Activated CD8-positive, alpha-beta memory T cell treated with anti-CD3 and anti-CD28 coated beads, Interleukin-2, amount 50 U/mL, for 48 hours (primary cell): Measurements from ENCODE around the gene FKBP11.
"Not testable (repeated sequence)": the region's sequence is repeated elsewhere in the genome, so short reads cannot be mapped to it uniquely, and the experiment has no call there.

Experiments
- DNase-seq: peaks from one replicate; pipeline ENCODE4 v3.0.0-alpha.2; 2020

The FKBP11 gene

DNA sequence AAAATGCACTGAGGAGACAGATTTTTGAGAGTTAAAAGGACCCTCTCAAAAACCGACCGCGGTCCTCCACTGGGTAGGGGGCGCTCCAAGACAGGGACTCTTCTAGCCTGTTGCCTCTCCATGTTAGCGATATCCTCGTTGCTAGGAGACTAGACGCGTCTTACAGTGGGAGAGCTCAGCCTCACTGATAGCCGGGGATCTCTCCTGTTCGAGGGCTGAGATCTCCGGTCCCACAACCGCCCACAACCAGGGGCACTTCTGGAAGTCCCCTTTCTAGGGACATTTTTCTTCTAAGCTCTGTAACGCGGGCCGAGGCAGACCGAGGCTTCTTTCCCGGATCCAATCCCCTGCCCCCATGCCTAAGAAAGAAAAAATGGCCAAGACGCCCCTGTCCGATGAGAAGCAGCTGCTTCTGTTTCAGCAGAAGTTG is 21.3 kb downstream of the FKBP11 start:
- peak; percentile 87 for DNase-seq

DNA sequence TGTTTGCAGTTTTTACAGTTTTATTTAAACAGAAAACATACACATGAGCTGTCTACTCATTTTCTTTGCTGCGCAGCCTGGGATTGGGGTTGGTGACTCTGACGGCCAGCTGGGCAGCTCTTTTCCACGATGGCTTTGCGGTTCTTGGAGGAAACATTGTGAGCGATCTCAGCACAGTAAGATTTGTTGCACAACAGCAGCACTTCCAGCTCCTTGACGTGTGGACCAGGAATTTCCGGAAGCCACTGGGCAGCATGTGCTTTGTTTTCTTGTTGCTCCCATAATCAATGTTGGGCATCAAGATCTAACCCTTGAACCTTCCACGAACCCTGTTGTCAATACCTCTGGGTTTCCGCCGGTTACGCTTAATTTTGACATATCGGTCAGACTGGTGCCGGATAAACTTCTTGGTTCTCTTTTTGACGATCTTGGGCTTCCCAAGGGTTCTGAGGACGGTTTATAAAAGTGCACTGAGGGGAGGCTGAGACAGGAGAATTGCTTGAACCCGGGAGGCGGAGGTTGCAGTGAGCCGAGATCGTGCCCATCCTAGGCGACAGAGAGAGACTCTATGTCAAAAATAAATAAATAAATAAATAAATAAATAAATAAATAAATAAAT is 21.8 kb downstream of the FKBP11 start:
- DNase-seq: no peak

DNA sequence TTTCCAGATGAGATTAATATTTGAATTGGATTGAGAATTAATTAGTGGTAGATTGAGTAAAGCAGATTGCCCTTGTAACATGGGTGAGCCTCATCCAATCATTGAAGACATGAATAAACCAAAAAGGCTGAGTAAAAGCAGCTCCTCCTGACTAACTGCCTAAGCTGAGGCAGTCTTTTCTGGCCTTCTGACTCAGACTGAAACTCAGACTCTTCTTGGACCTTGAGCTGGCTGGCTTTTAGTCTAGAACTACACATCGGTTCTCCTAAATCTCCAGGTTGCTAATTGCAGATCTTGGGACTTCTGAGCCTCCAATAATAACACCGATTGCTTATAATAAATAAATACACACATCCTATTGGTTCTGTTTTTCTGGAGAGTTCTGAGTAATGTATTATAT is 24.0 kb downstream of the FKBP11 start:
- DNase-seq: no peak

DNA sequence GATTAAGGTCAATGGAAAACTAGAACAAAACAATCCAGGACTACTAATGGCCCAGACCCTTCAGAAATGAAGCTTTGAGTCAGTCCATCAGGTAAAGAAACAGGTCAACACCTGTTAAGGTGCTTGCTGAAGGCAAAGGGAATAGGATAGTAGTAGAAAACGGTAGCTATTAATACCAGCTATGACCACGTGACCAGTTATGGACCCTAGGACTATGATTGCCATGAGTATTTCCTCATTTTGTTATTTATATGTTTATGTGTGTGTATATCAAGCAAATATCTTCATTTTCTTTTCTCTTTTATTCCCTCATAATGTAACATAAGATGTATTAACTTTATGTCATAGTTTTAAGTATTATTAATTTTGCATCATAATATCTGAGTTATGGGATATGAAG is 25.6 kb downstream of the FKBP11 start:
- no peak for DNase-seq

DNA sequence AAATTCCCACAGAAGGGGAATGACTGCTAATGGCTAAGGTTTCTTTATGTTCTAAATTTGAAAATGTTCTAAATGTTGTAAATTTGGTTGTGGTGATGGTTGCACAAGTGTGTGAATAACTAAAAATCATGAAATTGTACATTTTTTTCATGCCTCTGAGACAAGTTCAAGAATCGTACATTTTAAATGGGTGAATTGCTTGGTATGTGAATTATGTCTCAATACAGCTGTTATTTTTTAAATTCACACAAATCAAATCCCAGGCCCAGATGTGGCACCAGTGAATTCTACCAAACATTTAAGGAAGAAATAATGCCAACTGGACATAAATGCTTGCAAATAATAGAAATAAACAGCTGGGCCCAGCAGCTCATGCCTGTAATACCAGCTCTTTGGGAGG is 31.0 kb downstream of the FKBP11 start:
- DNase-seq: no peak

DNA sequence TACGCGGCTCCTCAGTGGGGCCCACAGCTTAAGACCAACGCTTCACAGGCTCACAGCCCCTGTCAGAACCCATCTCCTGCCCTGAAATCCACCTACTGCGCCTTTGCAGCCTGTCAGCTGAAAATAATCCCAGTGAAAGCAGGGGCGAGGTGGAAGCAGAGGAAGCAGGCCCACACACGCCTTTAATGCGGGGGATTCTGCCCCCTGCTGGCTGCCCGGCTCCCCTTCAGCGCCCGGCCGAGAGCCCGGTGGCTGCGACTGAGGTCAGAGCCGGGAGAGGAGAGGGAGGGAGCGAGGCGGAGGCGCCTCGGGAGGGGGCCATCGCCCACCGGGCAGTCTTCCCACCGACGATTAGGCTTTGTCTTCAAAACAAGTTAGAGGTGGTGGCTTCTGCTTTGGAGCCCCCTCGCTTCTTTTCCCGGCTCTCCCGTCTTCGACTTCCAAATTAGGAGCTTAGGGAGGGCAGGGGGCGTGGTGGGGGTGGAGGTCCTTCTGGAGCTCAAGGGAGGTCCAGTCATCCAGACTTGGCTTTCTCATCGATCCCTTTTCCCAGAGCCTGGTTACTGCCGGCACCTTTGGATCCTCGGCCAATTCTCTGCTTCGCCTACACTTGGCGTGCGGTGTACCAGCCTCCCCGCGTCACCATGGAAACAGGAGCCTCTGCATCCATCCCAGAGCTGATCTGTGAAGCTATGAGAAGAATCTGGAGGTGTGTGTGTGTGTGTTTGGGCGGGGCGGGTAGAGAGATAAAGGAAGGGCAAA is 34.5 kb downstream of the FKBP11 start:
- peak; percentile 92 for DNase-seq

DNA sequence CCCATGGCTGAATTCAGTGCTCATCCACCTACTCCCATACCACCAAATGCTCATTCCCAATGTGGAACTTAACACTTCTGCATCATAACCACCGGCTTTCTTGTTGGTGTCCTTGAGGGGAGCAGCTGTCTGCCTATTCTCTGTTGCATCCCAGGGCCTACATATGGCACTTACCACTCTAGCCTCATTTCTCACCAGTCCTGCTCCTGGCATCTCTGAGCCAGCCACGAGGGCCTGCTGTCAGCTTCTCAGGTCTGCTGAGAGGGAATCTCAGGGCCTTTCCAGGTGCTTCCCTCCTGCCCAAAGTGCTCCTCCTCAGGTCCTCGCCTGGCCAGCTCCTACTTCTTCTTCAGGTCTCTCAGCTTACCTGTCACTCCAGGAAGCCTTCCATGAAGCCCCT is 35.6 kb downstream of the FKBP11 start:
- DNase-seq: no peak

DNA sequence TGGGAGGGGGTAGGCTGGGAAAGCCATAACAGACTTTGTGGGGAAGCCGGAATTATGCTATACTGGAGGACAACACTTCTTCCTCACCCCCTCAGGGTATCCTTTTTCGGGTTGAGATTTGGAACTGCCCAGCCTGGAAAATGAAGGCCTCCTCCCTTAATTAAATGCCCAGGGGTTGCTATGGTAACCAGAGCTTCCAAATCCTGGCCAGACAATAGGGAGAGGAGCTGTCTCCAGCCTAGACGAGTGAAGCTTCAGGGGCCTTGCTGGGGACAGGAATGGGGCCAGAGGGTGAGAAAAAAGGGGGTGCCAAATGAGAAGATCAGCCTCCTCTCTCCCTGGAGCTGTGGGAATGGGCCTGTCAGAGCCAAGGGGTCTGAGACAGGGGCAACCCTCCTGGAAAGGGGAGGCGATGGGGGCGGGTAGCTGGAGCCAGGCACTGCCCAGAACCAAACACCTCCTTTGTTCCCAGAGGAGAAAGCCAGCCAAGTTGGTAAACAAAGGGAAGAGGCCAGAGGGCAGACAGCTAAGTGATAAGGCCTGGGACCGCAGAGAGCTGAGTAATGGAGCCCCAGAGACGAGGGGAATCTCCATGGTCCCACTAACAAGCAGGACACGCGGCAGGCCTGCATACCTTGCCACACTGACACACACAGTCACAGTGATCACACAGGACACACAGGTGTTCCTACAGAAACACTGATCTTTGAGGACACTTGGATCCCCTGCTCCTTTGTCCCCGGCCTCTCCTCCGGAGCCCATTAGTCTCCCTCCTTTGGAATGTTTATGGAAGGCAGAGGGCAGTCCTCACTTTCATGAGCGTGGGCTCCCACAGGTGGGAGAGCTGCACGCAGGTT is 41.8 kb downstream of the FKBP11 start:
- DNase-seq: no peak

DNA sequence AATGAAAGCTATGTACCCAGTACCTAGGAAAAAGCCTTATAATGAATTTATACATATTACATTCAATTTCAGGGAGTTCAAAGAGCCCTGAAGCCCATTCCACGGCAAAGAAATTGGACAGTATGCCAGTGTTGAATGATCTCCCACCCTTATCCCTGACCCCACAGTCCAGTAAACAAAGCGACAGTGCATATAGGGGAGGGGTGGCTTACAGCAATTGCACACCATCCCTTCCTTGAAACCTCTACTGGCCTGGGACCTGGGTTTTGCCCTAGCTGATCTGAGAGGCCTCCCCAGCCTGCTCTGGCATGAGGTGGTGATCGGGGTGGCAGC is 42.4 kb downstream of the FKBP11 start:
- DNase-seq: no peak

DNA sequence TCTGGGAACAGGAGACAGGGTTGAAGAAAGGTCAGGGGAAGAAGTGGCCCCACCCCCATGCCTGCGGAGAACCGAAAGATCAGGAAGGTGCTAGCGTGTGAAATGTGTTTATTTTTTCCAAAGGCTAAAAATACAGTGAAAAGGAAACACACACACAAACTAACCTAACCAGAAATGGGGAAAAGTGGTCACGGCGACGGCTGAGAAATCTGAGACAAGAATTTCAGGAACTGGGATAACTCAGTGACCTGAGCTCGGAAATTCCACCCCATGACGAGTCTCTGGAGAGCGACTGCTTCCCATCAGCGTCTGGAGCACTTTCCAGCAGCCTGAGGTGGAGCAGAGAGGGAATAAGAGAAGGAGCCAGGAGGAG is 43.0 kb downstream of the FKBP11 start:
- no peak for DNase-seq

DNA sequence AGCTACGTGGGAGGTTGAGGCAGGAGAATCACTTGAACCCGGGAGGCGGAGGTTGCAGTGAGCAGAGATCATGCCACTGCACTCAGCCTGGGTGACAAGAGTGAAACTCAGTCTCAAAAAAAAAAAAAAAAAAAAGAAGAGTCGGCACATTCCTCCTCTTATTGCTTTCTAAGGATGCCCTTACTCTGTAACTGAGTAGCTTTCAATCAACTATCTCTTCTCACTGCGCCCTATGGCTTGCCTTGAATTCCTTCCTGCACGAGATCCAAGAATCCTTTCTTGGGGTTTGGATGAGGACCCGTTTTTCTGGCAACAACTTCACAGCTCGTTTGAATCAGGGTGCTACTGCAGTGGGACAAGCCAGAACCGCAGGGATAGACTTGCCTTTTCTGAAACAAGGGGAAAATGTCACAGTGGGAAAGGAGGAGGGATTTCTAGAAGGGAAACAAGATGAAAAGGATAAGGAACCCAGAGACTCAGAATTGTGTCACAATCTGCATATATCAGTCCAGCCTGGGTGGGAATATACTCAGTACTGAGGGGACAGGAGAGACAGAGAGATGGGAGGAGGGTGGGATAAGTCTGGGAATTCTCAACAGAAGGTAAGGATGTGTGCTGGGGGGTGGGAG is 43.5 kb downstream of the FKBP11 start:
- no peak for DNase-seq

DNA sequence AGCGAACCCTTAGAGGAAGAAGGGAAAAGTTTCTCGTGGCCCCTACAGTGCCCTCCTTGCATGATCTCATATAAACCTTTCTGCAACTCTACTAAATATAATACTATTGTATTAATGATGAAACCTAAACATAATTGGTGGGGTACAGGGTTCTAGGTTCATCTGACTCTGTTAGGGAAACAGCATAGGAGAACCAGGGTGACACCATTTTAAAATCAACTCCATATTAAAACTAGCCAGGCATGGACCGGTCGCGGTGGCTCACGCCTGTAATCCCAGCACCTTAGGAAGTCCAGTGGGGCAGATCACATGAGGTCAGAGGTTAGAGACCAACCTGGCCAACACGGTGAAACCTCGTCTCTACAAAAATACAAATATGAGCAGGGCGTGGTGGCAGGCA is 44.6 kb downstream of the FKBP11 start:
- no peak for DNase-seq

DNA sequence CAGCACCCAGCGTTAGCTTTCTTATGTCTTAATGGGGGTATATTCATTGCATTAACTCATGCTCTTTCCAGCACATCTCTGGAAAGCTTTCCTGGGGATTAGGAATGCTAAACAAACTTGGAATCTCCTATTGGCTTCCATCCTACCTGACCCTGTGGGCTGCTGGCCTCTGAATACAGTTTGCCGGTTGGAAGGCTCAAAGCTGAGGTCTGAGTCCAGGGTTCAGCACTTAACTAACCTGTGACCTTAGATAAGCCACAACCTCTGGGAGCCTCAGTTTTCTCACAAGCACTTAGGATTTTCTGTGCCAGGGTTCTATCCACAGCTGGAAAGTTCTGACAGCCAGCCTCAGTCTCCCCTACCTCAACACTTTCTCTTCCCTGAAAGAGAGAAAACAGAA is 46.7 kb downstream of the FKBP11 start:
- no peak for DNase-seq

DNA sequence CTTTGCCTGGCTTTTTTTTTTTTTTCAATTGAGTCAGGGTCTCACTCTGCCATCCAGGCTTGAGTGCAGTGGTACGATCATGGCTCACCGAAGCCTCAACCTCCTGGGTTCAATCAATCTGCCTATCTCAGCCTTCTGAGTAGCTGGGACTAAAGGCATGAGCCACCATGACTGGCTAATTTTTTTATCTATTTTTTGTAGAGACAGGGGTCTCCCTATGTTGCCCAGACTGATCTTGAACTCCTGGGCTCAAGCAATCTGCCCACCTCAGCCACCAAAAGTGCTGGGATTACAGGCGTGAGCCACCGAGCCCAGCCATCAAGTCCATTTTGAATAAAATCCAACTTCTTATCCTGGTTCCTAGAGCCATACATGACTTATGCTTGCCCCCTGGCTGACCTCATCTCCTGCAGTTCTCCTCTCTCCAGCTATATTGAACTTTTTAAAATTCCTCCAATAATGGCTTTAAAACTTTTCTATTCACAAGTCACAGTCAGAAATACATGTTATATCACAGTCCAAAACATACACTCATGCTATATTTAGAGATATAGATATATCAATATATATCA is 49.3 kb downstream of the FKBP11 start:
- DNase-seq: no peak

DNA sequence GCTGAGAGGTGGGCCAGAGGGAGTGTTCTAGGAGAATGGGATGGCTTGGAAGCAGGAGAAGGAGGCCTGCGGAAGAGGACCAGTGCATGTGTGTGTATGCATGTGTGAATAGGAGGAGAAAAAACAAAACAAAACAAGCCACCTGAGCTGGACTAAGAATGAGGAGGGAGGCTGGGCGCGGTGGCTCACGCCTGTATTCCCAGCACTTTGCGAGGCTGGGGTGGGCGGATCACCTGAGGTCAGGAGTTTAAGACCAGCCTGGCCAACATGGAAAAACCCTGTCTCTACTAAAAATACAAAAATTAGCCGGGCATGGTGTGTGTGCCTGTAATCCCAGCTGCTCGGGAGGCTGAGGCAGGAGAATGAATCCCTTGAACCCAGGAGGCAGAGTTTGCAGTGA is 51.8 kb downstream of the FKBP11 start:
- not testable (repeated sequence) for DNase-seq

DNA sequence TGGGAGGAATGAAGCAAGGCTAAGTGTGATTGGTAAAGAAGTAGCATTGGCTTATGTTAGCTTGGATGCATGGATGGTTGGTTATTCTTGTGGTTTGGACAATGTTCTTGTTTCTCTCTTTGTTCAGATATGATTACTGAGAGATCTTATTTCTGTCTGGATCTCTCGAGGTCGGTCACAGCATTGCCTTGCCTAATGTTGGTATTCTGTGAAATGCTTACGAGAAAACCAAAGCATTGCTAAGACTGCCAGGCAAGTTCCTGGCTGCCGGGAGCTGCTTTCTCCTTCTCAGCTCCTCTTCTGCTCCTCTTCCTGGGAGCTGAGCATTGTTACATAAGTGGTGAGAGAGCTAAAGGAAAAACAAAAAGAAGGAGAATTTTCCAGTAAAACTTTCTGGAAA is 52.2 kb downstream of the FKBP11 start:
- no peak for DNase-seq
